GM20000 (cell line): ENCODE measurements around the gene SYK.

Experiments
- DNase-seq: peaks from one replicate; pipeline ENCODE4 v3.0.0; 2012; ENCODE audit warnings: low spot score
- CTCF ChIP-seq: IDR thresholded peaks from 2 replicates; pipeline ENCODE4 v1.5.1; 2012; ENCODE audit warnings: mild to moderate bottlenecking, control low read depth; ENCODE audit errors: extremely low read depth, missing control alignments

The SYK gene

GRCh38 chr9:90943341-90943740 is 141.7 kb downstream of the SYK start:
- no peak for TF ChIP-seq CTCF
- no peak for DNase-seq

- no peak for DNase-seq
- TF ChIP-seq CTCF: no peak
These were observed 143.7 kb downstream of the SYK start for GRCh38 chr9:90945336-90945735.

- no peak for DNase-seq
- TF ChIP-seq CTCF: no peak
These were observed 145.4 kb downstream of the SYK start for GRCh38 chr9:90946982-90947381.
